Measurements from ENCODE around the gene ZNF695.

- TF ChIP-seq CTCF (IDR thresholded peaks at IDR 0.05) (no peak), POLR2A (IDR thresholded peaks at IDR 0.05) (no peak)
Observed at GRCh38 chr1:246947255-246947654, 60.6 kb downstream of the ZNF695 start.
